Skeletal muscle tissue (tissue), 4 donors: Measurements from ENCODE around the gene DHX34. TPM values are rescaled to one million over a fixed set of nuclear protein-coding genes. Genes with fewer than 3 reads are reported as not detected.
"Not testable (repeated sequence)": the region's sequence is repeated elsewhere in the genome, so short reads cannot be mapped to it uniquely, and the experiment has no call there.

Experiments
- H3K27ac ChIP-seq: one replicate; pipeline ENCODE4 v1.7.0; 2013; ENCODE audit warnings: mild to moderate bottlenecking, low read depth, low read length, inconsistent platforms
- H3K27me3 ChIP-seq, 3 donors: one replicate each; pipeline ENCODE4 v1.7.0; 2013; ENCODE audit warnings: low read length in 3 of 3; ENCODE audit not compliant: control insufficient read depth in 3 of 3, insufficient read depth in 3 of 3
- H3K36me3 ChIP-seq, 3 donors: one replicate each; pipeline ENCODE4 v1.7.0; 2013; ENCODE audit warnings: low read length in 3 of 3; ENCODE audit not compliant: control insufficient read depth in 3 of 3, insufficient read depth in 3 of 3
- H3K4me1 ChIP-seq, 3 donors: one replicate each; pipeline ENCODE4 v1.7.0; 2013; ENCODE audit warnings: low read length in 3 of 3, mild to moderate bottlenecking in 3 of 3; ENCODE audit not compliant: control insufficient read depth in 3 of 3, insufficient read depth in 3 of 3
- H3K4me3 ChIP-seq, 3 donors: one replicate each; pipeline ENCODE4 v1.7.0; 2013; ENCODE audit warnings: low read length in 3 of 3
- H3K9ac ChIP-seq, 3 donors: one replicate each; pipeline ENCODE4 v1.7.0; 2013; ENCODE audit warnings: low read length in 3 of 3, mild to moderate bottlenecking in 3 of 3, moderate library complexity in 2 of 3, low read depth in 1 of 3
- H3K9me3 ChIP-seq, 3 donors: one replicate each; pipeline ENCODE4 v1.7.0; 2013; ENCODE audit warnings: low read length in 3 of 3; ENCODE audit not compliant: control insufficient read depth in 3 of 3
- total RNA-seq: library from RNA; depleted of rRNA; stranded (reverse); fragments of >200 nt; gene quantifications from one replicate; pipeline ENCODE4 v1.2.3, GENCODE V29; 2014
- donor health status: Osteomylitis.

The DHX34 gene
- total RNA-seq, 1 donor from 2014 or later: 7.8 TPM

DNA sequence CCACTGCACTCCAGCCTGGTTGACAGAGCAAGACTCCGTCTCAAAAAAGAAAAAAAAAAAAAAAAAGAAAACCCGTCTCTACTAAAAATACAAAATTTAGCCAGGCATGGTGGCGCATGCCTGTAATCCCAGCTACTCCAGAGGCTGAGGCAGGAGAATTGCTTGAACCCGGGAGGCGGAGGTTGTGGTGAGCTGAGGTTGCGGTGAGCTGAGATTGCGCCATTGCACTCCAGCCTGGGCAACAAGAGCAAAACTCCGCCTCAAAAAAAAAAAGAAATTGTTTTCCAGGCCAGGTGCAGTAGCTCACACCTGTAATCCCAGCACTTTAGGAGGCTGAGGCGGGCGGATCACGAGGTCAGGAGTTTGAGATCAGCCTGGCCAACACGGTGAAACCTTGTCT lies 37.5 kb downstream of the DHX34 start:
- not testable (repeated sequence) for H3K9ac ChIP-seq, H3K27ac ChIP-seq, H3K36me3 ChIP-seq

GRCh38 chr19:47387623-47388022 lies 38.5 kb downstream of the DHX34 start:
- H3K27me3 ChIP-seq: peaks cover 2 to 17% (median 4%) of the 10 kb centered on the region in 3 donors
- not testable (repeated sequence) for H3K36me3 ChIP-seq, H3K27ac ChIP-seq, H3K9ac ChIP-seq, H3K9me3 ChIP-seq, H3K4me3 ChIP-seq, H3K4me1 ChIP-seq

More for the DNA sequence above, 37.5 kb downstream of the DHX34 start:
- H3K4me1 ChIP-seq, H3K4me3 ChIP-seq, H3K9me3 ChIP-seq: not testable (repeated sequence)
- peaks cover 2 to 15% (median 4%) of the 10 kb centered on the region in 3 donors for H3K27me3 ChIP-seq

DNA sequence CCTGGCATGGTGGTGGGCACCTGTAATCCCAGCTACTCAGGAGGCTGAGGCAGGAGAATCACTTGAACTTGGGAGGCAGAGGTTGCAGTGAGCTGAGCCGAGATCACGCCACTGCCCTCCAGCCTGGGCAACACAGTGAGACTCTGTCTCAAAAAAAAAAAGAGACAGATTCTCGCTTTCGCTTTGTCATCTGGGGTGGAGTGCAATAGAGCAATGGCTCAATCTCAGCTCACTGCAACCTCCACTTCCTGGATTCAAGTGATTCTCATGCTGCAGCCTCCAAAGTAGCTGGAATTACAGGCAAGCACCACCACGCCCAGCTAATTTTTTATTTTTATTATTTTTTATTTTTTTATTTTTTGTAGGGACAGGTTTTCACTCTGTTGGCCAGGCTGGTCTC lies 39.6 kb downstream of the DHX34 start:
- not testable (repeated sequence) for H3K27ac ChIP-seq, H3K36me3 ChIP-seq, H3K9me3 ChIP-seq, H3K4me1 ChIP-seq, H3K9ac ChIP-seq, H3K4me3 ChIP-seq
- peaks cover 2 to 17% (median 4%) of the 10 kb centered on the region in 3 donors for H3K27me3 ChIP-seq

DNA sequence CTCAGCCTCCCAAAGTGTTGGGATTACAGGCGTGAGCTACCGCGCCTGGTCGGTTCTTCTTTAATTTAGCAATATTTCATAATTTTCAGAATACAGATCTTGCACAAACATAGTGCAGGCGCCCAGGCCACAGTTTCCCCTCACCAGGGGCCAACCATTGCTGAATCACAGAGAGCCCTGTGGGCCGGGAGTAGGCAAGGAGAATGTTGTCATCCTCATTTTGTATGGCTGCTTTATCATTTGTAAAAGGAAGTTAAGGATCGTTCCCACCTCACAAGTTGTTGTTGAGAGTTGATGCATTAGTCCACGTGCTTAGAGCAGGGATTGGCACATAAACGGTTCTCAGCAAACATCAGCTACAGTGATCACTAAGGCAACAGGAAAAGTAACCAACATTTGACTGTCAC lies 40.0 kb downstream of the DHX34 start:
- Histone ChIP-seq H3K4me1 (no peaks in the 10 kb centered on the region), H3K36me3 (no peaks in the 10 kb centered on the region), H3K27ac (no peak overlapping the region)

DNA sequence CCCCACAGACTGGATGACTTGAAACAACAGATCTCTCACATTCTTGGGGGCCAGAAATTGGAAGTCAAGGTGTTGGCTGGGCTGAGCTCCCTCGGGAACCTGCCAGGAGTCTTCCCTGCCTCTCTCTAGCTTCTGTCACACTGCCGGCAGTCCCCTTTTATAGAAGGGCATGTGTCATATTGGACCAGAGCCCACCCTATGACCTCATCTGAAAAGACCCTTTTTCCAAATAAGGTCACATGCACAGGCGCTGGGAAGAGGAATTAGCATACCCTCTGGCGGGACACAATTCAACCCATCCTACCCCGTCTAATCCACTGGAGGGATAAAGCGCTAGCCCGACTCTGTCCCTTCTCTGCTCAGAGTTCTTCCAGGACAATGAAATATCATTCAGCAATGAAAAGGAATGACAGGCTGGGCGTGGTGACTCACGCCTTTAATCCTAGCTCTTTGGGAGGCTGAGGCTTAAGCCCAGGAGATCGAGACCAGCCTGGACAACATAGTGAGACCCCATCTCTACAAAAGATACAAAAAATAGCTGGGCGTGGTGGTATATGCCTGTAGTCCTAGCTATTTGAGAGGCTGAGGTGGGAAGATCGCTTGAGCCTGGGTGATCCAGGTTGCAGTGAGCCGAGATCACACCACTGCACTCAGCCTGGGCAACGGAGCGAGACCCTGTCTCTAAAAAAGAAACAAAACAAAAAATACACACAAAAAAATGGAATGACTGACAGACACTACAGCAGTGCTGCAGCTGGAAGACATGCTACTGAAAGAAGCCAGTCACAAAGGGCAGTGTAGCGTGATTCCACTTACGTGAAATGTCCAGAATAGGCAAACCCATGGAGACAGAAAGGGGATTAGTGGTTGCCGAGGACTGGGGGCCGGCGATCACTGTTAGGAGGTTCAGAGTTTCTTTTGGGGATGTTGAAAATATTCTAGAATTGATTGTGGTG lies 41.7 kb downstream of the DHX34 start:
- H3K27me3 ChIP-seq: peaks cover 2 to 14% (median 4%) of the 10 kb centered on the region in 3 donors
- H3K36me3 ChIP-seq: no peaks in the 10 kb centered on the region
- no peak overlapping the region for H3K9ac ChIP-seq
- H3K4me1 ChIP-seq: no peaks in the 10 kb centered on the region
- H3K9me3 ChIP-seq: no peaks in the 10 kb centered on the region
- H3K27ac ChIP-seq: no peak overlapping the region
- no peak overlapping the region for H3K4me3 ChIP-seq

More for the DNA sequence above, 40.0 kb downstream of the DHX34 start:
- Histone ChIP-seq H3K9ac (no peak overlapping the region), H3K27me3 (peaks cover 2 to 17% (median 4%) of the 10 kb centered on the region in 3 donors), H3K9me3 (no peaks in the 10 kb centered on the region), H3K4me3 (no peak overlapping the region)

- Histone ChIP-seq H3K9me3 (no peaks in the 10 kb centered on the region), H3K36me3 (no peaks in the 10 kb centered on the region), H3K4me1 (no peaks in the 10 kb centered on the region), H3K27ac (no peak overlapping the region), H3K27me3 (peaks cover 2 to 13% (median 4%) of the 10 kb centered on the region in 3 donors), H3K4me3 (no peak overlapping the region), H3K9ac (no peak overlapping the region)
These were observed 42.6 kb downstream of the DHX34 start for GRCh38 chr19:47391510-47392223.

DNA sequence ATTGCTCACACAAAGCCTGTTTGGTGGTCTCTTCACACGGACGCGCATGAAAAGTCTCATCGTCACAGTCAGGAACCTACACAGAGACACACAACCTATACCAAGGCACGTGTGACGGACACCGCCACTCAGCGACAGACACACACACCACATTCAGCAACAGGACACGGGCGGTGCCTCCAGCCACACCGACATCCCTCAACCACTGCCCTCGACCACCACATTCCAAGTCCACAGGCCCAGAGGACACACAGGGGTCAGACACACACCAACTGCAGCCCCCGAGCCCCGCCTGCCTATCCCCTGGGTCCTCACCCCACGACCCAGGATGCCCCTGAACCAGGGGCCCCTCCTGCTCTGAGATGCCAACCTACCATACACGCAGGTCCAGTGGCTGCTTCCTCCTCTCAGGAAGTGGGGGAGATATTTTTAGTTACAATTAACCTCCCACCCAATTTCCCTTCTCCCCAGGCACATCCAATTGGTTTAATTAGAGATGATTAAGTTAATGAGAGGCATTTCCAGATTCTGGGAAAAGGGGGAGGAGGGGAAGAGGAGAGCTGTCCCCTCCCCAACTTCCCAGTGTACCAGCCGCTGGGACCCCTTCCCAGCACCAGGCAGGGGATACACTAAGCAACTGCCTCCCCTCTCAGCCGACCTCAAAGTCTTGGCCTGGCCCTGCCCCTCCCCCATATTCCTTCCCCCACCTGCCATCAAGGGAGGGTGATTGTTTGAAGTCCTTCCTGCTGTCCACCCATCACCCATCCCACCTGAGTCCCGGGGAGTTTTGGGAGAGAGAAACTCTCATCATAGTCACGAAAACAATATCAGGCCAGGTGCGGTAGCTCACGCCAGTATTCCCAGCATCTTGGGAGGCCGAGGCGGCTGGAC lies 49.8 kb downstream of the DHX34 start:
- Histone ChIP-seq H3K9ac (no peak overlapping the region), H3K27ac (no peak overlapping the region), H3K36me3 (no peaks in the 10 kb centered on the region), H3K4me1 (no peaks in the 10 kb centered on the region), H3K9me3 (no peaks in the 10 kb centered on the region), H3K27me3 (peaks cover 11 to 14% (median 14%) of the 10 kb centered on the region in 3 donors), H3K4me3 (no peak overlapping the region)

DNA sequence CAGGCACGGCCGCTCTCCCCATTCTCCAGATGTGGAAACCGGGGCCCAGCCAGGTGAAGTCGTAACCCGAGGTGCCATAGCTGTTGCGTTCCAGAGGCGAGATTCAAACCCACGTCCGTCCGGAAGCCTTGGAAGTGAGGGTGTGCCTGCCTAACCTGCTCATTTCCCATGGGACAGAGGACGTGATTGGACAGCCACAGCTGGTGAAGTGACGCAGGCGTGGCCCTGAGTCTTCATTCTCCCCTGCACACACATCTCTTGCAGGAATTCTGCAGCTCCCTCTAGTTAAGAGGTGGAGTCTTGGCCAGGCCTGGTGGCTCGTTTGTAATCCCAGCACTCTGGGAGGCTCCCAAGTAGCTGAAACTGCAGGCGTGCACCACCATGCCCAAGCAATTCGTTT lies 53.4 kb downstream of the DHX34 start:
- no peaks in the 10 kb centered on the region for H3K36me3 ChIP-seq
- peaks cover 29 to 46% (median 41%) of the 10 kb centered on the region in 3 donors for H3K27me3 ChIP-seq
- H3K4me1 ChIP-seq: no peaks in the 10 kb centered on the region
- no peak overlapping the region for H3K9ac ChIP-seq
- no peaks in the 10 kb centered on the region for H3K9me3 ChIP-seq
- no peak overlapping the region for H3K4me3 ChIP-seq
- no peak overlapping the region for H3K27ac ChIP-seq

- Histone ChIP-seq H3K9ac (no peak overlapping the region), H3K9me3 (no peaks in the 10 kb centered on the region), H3K36me3 (peaks cover 0 to 3% (median 0%) of the 10 kb centered on the region in 3 donors), H3K27ac (no peak overlapping the region), H3K4me3 (no peak overlapping the region), H3K4me1 (no peaks in the 10 kb centered on the region), H3K27me3 (peaks cover 29 to 54% (median 42%) of the 10 kb centered on the region in 3 donors)
These were observed 55.5 kb downstream of the DHX34 start for GRCh38 chr19:47404334-47405196.
